Epithelial cell of proximal tubule (primary cell): ENCODE results near the gene CSNK2A2. TPM values are rescaled to one million over a fixed set of nuclear protein-coding genes. Genes with fewer than 3 reads are reported as not detected.

ENCODE experiments used
- DNase-seq: peaks from one replicate; pipeline ENCODE4 v3.0.0-alpha.2; 2011; ENCODE audit warnings: low read depth
- H3K4me3 ChIP-seq: 2 replicates; pipeline ENCODE4 v1.5.1; 2011; ENCODE audit warnings: low read depth, mild to moderate bottlenecking, low read length
- total RNA-seq: library from RNA; depleted of rRNA; stranded (reverse); fragments of >200 nt; gene quantifications from 2 replicates; pipeline ENCODE4 v1.2.3, GENCODE V29; 2015
- TF ChIP-seq, protein P1 (sequence below): conservative IDR thresholded peaks from 2 replicates; pipeline ENCODE4 v1.5.1; 2012; ENCODE audit warnings: low read depth, mild to moderate bottlenecking, low read length

CSNK2A2 gene
- total RNA-seq: 20.0 and 20.2 TPM in 2 replicates

DNA sequence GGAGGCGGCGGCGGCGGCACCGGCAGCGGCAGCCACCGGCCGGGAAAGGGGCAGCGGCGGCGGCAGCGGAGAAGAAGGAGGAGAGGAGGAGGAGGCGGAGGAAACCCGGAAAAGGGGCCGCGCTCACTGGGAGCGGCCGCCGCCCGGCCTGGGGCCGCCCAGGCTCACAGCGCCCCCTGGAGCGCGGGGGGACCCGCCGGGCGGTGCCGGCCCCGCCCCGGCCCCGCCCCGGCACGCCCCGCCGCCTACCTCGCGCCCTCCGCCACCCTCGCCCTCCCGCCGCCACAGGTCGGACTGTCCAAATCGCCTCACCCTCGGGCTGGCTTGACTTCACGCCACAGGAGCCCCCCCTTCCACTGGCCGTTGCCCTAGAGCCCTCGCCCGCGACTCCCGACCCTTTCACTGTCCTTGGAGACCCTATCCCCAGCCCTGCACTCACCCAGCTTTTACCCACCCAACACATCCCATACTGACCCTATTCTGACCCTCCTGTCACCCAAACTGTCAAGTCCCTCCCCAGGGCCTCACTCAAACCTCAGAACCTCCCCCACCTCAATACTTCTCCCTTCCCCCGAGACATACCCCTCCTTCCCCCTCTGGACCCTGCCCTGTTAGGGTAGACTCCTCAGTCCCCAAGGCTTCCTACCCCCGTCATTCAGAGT is at the start of gene CSNK2A2:
TSS of gene CSNK2A2 (minus strand) at position 85 of the 662 bp plus-strand sequence. CDS start 370 bp downstream, outside the sequence.
- peak within 1 kb of the TSS; percentile 89 for H3K4me3 ChIP-seq
- TF ChIP-seq, protein P1, sequence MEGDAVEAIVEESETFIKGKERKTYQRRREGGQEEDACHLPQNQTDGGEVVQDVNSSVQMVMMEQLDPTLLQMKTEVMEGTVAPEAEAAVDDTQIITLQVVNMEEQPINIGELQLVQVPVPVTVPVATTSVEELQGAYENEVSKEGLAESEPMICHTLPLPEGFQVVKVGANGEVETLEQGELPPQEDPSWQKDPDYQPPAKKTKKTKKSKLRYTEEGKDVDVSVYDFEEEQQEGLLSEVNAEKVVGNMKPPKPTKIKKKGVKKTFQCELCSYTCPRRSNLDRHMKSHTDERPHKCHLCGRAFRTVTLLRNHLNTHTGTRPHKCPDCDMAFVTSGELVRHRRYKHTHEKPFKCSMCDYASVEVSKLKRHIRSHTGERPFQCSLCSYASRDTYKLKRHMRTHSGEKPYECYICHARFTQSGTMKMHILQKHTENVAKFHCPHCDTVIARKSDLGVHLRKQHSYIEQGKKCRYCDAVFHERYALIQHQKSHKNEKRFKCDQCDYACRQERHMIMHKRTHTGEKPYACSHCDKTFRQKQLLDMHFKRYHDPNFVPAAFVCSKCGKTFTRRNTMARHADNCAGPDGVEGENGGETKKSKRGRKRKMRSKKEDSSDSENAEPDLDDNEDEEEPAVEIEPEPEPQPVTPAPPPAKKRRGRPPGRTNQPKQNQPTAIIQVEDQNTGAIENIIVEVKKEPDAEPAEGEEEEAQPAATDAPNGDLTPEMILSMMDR: peak; percentile 23
- DNase-seq: no peak

DNA sequence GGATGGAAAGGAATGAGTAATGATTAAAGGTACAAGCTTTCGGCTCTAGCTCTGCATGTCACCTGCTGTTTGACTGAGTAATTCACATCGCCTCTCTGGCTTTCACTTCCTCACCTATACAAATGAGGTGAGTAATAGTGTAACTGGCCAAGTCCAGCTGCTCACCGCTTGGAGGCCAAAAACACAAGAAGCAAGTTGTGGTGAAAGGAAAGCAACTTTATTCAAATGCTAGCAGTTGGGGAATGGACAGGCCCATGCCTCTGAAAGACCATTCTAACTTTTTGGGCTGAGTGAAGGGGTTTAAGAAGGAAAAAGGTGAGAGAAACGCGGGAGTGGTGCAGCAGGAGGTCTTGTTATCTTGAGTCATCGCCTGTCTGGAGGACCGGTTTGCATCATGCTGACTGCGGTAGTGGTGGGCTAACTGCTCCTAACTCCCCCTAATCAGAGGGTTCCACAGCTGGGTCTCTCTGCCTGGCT is 45.7 kb upstream of the CSNK2A2 start:
- no peak overlapping the region for H3K4me3 ChIP-seq
- TF ChIP-seq, protein P1: no peak
- no peak for DNase-seq

DNA sequence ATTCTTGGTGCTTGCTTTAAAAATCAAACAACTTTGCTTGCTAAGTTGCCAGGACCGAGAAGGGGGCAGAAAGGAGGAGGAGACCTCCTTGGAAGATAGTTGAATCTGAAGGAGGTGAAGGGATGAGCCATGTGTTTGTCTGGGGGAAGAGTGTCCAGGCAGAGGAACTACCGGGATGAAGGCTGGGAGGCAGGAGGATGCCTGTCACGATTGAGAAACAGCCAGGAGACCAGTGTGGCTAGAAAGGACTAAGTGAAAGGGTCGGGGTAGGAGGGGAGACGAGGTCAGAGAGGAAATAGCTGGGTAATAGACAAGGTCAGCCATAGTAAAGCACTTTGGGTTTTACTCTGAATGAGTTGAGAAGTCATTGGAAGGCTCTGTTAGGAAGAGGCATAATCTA is 38.9 kb upstream of the CSNK2A2 start:
- H3K4me3 ChIP-seq: no peak overlapping the region
- DNase-seq: no peak
- TF ChIP-seq, protein P1: no peak

DNA sequence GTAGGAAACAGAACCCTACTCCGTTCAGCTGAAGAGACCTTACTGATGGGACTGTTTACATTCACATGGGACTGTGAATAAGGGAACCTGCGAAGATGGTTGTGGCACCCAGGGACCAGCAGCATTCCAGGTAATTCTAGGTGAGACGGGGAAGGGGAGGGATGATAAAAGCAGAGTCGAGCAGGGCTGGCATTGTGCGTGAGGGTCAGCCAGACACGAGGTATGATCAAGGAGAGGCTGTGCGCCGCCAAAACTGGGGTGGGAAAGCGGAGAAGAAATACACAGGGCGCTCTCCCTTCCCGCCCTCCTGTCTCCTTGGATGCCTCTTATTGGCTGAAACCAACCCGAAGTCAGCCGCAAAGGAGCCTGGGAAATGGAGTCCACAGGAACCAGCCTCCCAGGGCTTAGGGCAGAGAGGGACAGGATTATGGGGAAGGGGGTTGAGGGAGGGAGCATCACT is 38.4 kb upstream of the CSNK2A2 start:
- DNase-seq: no peak
- TF ChIP-seq, protein P1: no peak
- peak overlapping the region; percentile 55 for H3K4me3 ChIP-seq

DNA sequence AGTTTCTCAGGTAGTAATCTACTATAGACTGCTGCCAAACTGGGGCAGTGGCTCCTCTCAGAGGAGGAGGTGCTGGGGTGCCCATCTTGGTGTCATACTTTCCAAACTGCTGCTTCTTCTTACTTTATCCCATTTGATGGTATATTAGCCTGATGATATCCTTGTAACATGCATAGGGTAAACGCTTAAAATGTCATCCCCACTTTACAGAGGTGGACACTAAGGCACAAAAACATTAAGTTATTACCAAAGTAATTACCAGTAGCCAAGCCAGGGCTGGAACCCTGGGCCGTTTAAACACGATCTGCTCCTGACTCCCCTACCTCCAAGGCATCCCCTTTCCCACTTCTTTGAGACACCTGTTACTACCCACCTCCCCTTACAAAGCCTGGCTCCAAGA is 37.8 kb upstream of the CSNK2A2 start:
- no peak overlapping the region for H3K4me3 ChIP-seq
- DNase-seq: no peak

DNA sequence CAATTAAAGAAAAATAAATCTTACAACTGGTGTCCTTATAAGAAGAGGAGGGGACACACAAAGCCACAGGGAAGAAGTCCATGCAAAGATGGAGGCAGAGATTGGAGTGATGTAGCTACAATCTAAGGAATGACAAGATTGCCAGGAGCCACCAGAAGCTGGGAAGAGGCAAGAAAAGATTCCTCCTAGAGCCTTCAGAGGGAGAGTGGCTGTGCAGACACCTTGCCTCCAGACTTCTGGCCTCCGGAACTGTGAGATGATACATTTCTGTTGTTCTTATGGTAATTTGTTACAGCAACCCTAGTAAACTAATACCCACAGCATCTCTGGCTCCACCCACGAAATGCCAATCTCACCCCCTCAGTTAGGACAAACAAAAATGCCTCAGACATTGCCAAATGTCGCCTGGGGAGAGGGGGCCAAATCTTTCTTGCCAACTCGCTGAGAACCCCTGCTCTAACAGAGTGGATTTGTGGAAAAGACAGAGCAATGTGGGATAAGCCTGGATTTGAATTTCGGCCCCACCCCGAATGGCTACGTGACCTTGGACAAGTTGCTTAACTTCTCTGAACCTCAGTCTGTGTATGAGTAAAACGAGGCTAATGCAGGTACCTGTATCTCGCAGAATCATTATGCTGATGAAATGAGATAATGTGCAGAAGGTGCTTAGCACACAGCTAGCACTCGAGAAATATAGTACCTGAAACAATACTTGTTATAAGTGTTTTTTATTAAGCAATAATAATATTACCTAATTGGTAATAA is 37.1 kb upstream of the CSNK2A2 start:
- H3K4me3 ChIP-seq: no peak overlapping the region
- TF ChIP-seq, protein P1: no peak
- DNase-seq: no peak

More for the DNA sequence above, 37.8 kb upstream of the CSNK2A2 start:
- TF ChIP-seq, protein P1: no peak
